Measurements from ENCODE around the gene KLHL14. TPM values are rescaled to one million over a fixed set of nuclear protein-coding genes. Genes with fewer than 3 reads are reported as not detected.
"Not testable (repeated sequence)": the region's sequence is repeated elsewhere in the genome, so short reads cannot be mapped to it uniquely, and the experiment has no call there.

Gene KLHL14
- total RNA-seq, 1 donor from 2014 or later = 0.11 TPM

- intact Hi-C loops (cut with DNase I) = no loop called here
- DNase-seq (ENCODE audit: low spot score) = no peak
Measured at GRCh38 chr18:32670727-32671126, 102.1 kb downstream of the KLHL14 start.

- DNase-seq (ENCODE audit: low spot score) = no peak
- intact Hi-C loops (cut with DNase I) = no loop called here
Measured at GRCh38 chr18:32669549-32670165, 103.2 kb downstream of the KLHL14 start.

- intact Hi-C loops (cut with DNase I) = no loop called here
- DNase-seq (ENCODE audit: low spot score) = no peak
Measured at GRCh38 chr18:32668956-32669355, 103.9 kb downstream of the KLHL14 start.

- no peak for DNase-seq (ENCODE audit: low spot score)
- intact Hi-C loops (cut with DNase I) = no loop called here
Measured at GRCh38 chr18:32661486-32662299, 111.1 kb downstream of the KLHL14 start.

GRCh38 chr18:32654507-32654906 lies 118.3 kb downstream of the KLHL14 start:
- intact Hi-C loops (cut with DNase I); DNase-seq (ENCODE audit: low spot score): not testable (repeated sequence)

- intact Hi-C loops (cut with DNase I); DNase-seq (ENCODE audit: low spot score): not testable (repeated sequence)
Measured at GRCh38 chr18:32637659-32638058, 135.2 kb downstream of the KLHL14 start.

- intact Hi-C loops (cut with DNase I) = no loop called here
- DNase-seq (ENCODE audit: low spot score) = no peak
Measured at GRCh38 chr18:32637226-32637625, 135.6 kb downstream of the KLHL14 start.

- DNase-seq (ENCODE audit: low spot score) = no peak
- intact Hi-C loops (cut with DNase I) = no loop called here
Measured at GRCh38 chr18:32634876-32635431, 137.9 kb downstream of the KLHL14 start.

GRCh38 chr18:32629981-32630700 lies 142.7 kb downstream of the KLHL14 start:
- intact Hi-C loops (cut with DNase I) = no loop called here
- no peak for DNase-seq (ENCODE audit: low spot score)

GRCh38 chr18:32629292-32629691 lies 143.5 kb downstream of the KLHL14 start:
- intact Hi-C loops (cut with DNase I) = no loop called here
- DNase-seq (ENCODE audit: low spot score) = no peak

GRCh38 chr18:32624182-32624723 lies 148.6 kb downstream of the KLHL14 start:
- intact Hi-C loops (cut with DNase I) = no loop called here
- no peak for DNase-seq (ENCODE audit: low spot score)

GRCh38 chr18:32623563-32623962 lies 149.3 kb downstream of the KLHL14 start:
- DNase-seq (ENCODE audit: low spot score) = no peak
- intact Hi-C loops (cut with DNase I) = no loop called here
